WERI-Rb-1 (cell line): Measurements from ENCODE around the gene ACER3.
"Not testable (repeated sequence)": the region's sequence is repeated elsewhere in the genome, so short reads cannot be mapped to it uniquely, and the experiment has no call there.

Experiments
- DNase-seq: peaks from one replicate; pipeline ENCODE4 v3.0.0-alpha.2; 2020
- H3K27ac ChIP-seq: fragments of 250-450 bp; sonication (Bioruptor Pico); 2 replicates; pipeline ENCODE4 v1.5.1; 2020; ENCODE audit warnings: mild to moderate bottlenecking, moderate library complexity
- H3K27me3 ChIP-seq: fragments of 250-450 bp; sonication (Bioruptor Pico); 2 replicates; pipeline ENCODE4 v1.5.1; 2021; ENCODE audit warnings: mild to moderate bottlenecking, low read depth, moderate library complexity; ENCODE audit not compliant: insufficient read depth, severe bottlenecking
- H3K36me3 ChIP-seq: fragments of 250-450 bp; sonication (Bioruptor Pico); 2 replicates; pipeline ENCODE4 v1.5.1; 2020; ENCODE audit warnings: mild to moderate bottlenecking, moderate library complexity
- H3K4me3 ChIP-seq: 2 replicates; pipeline ENCODE4 v1.5.1; 2011; ENCODE audit warnings: low read depth, mild to moderate bottlenecking, control low read depth, low read length
- H3K9me3 ChIP-seq: fragments of 250-450 bp; sonication (Bioruptor Pico); 2 replicates; pipeline ENCODE4 v1.5.1; 2021; ENCODE audit warnings: mild to moderate bottlenecking, moderate library complexity; ENCODE audit not compliant: severe bottlenecking
- TF ChIP-seq, protein P1 (sequence below): IDR thresholded peaks from 2 replicates; pipeline ENCODE4 v1.5.1; 2011; ENCODE audit warnings: low read depth, mild to moderate bottlenecking, control low read depth, inconsistent platforms, low read length

ACER3 gene

DNA sequence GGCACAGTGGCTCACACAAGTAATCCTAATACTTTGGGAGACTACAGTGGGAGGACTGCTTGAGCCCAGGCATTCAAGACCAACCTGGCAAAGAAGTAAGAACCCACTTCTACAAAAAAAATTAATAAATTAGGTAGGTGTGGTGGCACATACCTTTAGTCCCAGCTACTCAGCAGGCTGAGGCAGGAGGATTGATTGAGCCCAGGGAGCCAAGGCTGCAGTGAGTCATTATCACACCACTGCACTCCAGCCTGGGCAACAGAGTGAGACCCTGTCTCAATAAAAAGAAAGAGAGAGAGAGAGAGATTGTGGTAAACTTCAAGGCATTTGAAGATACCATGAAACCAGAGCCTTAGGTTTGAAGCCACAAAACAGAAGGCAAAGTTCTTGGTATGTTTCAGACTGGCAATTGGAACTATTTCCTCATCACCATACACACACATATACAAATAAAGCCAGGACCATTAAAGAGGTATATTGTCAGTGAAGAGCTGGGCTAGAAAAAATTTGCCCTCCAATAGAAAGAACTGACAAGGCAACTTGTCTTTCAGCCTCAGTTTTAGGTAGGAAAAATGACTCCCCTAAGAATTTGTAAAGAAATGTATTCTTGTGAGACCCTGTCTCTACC lies 148.9 kb downstream of the ACER3 start:
- TF ChIP-seq, protein P1, sequence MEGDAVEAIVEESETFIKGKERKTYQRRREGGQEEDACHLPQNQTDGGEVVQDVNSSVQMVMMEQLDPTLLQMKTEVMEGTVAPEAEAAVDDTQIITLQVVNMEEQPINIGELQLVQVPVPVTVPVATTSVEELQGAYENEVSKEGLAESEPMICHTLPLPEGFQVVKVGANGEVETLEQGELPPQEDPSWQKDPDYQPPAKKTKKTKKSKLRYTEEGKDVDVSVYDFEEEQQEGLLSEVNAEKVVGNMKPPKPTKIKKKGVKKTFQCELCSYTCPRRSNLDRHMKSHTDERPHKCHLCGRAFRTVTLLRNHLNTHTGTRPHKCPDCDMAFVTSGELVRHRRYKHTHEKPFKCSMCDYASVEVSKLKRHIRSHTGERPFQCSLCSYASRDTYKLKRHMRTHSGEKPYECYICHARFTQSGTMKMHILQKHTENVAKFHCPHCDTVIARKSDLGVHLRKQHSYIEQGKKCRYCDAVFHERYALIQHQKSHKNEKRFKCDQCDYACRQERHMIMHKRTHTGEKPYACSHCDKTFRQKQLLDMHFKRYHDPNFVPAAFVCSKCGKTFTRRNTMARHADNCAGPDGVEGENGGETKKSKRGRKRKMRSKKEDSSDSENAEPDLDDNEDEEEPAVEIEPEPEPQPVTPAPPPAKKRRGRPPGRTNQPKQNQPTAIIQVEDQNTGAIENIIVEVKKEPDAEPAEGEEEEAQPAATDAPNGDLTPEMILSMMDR = no peak
- no peak overlapping the region for H3K4me3 ChIP-seq
- H3K27ac ChIP-seq = no peak overlapping the region
- DNase-seq = no peak
- H3K36me3 ChIP-seq = no peaks in the 10 kb centered on the region
- H3K27me3 ChIP-seq = no peaks in the 10 kb centered on the region
- peaks cover 9% of the 10 kb centered on the region for H3K9me3 ChIP-seq

DNA sequence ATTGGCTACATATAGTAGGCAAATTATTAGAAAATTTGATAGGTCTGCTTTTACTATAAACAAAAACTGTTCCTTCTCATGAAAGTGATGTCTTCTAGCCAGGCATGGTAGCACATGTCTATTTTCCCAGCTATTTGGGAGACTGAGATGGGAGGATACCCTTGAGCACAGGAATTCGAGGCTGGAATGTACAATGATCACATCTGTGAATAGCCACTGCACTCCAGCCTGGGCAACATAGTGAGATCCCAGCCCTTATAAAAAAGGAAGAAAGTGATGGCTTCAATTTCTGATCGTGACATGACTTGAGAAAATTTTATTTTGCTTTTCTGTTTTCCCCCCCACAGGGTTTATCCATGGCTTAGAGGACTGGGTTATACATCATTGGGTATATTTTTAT lies 154.0 kb downstream of the ACER3 start:
- no peak overlapping the region for H3K4me3 ChIP-seq
- H3K36me3 ChIP-seq = no peaks in the 10 kb centered on the region
- H3K9me3 ChIP-seq = peaks cover 2% of the 10 kb centered on the region
- H3K27ac ChIP-seq = no peak overlapping the region
- TF ChIP-seq, protein P1 = no peak
- no peaks in the 10 kb centered on the region for H3K27me3 ChIP-seq
- DNase-seq = no peak

DNA sequence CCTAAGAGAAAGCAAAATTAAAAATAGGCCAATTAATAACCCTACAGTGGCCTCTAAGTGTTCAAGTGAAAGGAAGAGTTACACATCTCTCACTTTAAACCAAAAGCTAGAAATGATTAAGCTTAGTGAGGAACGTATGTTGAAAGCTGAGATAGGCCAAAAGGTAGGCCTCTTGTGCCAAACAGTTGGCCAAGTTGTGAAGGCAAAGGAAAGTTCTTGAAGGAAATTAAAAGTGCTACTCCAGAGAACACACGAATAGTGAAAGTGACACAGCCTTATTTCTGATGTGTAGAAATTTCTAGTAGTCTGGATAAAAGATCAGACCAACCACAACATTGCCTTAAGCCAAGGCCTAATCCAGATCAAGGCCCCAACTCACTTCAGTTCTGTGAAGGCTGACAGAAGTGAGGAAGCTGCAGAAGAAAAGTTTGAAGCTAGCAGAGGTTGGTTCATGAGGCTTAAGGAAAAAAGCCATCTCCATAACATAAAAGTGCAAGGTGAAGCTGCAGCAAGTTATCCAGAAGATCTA lies 157.7 kb downstream of the ACER3 start:
- not testable (repeated sequence) for H3K4me3 ChIP-seq, DNase-seq, H3K36me3 ChIP-seq, H3K27ac ChIP-seq, H3K9me3 ChIP-seq, H3K27me3 ChIP-seq

DNA sequence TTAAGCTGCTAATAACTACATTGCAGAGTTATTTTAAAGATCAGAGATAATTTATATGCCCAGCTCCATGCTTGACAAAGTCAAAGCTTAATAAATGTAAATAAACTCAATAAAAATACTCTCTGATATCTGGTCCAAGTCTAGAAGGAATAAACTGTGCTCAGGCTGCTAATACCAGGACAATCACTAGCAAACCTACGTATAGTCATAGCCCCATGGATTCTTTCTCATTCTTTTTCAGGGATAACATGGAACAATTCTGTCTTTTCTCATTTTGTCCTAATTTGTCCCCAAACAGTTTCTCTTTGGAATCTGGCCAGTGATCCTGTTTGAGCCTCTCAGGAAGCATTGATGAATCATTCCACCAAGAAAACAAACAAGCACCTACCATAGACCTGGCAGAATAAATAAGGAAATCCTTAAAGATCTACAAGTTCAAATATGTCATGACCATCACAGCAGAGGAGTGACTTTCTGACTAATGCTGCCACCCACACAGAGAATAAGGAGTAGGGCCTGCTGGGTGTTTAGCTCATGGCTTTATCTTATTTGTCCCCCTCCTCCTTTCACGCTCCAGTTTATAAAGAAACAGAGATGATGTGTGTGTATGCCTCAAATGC lies 159.4 kb downstream of the ACER3 start:
- TF ChIP-seq, protein P1 = no peak
- no peak for DNase-seq
- Histone ChIP-seq H3K27ac (peak overlapping the region; percentile 73), H3K27me3 (no peaks in the 10 kb centered on the region), H3K4me3 (no peak overlapping the region), H3K36me3 (peaks cover 3% of the 10 kb centered on the region; the same call in 1 of the 2 replicates), H3K9me3 (no peaks in the 10 kb centered on the region)

DNA sequence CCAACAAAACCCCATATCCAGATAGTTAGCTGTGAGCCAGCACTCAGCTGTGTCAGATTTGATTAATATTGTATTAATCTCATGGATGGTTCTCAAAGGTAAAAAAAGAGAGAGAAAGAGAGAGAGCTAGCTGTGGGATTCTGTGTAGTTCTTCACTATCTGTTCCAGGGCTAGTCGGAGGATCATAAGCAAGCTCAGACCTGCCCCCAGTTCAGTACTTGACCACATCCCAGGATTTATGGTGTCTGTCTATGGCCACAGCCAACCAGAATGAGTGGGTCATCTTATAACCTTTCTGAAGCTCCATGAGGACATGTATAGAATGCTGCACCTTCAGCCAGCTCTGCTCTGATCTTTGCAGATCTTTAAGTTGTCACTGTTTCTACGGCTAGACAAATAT lies 160.0 kb downstream of the ACER3 start:
- TF ChIP-seq, protein P1 = no peak
- Histone ChIP-seq H3K9me3 (no peaks in the 10 kb centered on the region), H3K36me3 (peaks cover 3% of the 10 kb centered on the region; the same call in 1 of the 2 replicates), H3K4me3 (no peak overlapping the region), H3K27ac (peak overlapping the region; percentile 73), H3K27me3 (no peaks in the 10 kb centered on the region)
- DNase-seq = peak; percentile 56

DNA sequence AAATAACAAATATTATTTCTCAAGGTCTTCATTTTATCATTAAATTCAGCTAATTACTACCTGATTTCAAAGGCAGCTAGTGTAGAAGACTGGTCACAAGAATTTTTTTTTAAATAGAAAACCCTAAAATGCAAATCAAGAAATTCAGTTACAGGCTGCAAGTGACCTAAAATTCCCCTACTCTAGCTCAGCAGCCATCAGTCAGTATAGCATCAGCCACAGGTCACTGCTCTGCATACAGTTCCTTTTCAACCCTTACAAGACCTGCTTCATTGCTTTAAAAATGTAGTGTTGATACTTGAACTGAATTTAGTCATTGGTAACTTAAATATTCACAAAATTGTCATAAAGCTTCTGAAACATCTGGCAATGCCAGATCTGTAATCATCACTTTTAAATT lies 164.0 kb downstream of the ACER3 start:
- H3K4me3 ChIP-seq = no peak overlapping the region
- TF ChIP-seq, protein P1 = no peak
- no peak for DNase-seq
- H3K9me3 ChIP-seq = no peaks in the 10 kb centered on the region
- H3K27ac ChIP-seq = no peak overlapping the region
- no peaks in the 10 kb centered on the region for H3K27me3 ChIP-seq
- H3K36me3 ChIP-seq = peaks cover 3% of the 10 kb centered on the region; the same call in 1 of the 2 replicates
